HEK293T (cell line): ENCODE measurements around the gene PLEKHH1.

Experiments
- ARNT ChIP-seq: fragments of 450-650 bp; IDR thresholded peaks from 2 replicates; pipeline ENCODE4 v1.6.1; 2017; ENCODE audit warnings: mild to moderate bottlenecking
- CTBP1 ChIP-seq: fragments of 450-650 bp; IDR thresholded peaks from 2 replicates; pipeline ENCODE4 v1.6.1; 2016; ENCODE audit warnings: borderline replicate concordance
- FOXK2 ChIP-seq: fragments of 450-650 bp; IDR thresholded peaks from 2 replicates; pipeline ENCODE4 v1.6.1; 2016; ENCODE audit warnings: mild to moderate bottlenecking
- FOXM1 ChIP-seq: fragments of 450-650 bp; IDR thresholded peaks from 2 replicates; pipeline ENCODE4 v1.6.1; 2017; ENCODE audit warnings: mild to moderate bottlenecking, borderline replicate concordance
- PKNOX1 ChIP-seq: fragments of 450-650 bp; IDR thresholded peaks from 2 replicates; pipeline ENCODE4 v1.6.1; 2016
- SP1 ChIP-seq: fragments of 450-650 bp; IDR thresholded peaks from 2 replicates; pipeline ENCODE4 v1.6.1; 2017

DNA sequence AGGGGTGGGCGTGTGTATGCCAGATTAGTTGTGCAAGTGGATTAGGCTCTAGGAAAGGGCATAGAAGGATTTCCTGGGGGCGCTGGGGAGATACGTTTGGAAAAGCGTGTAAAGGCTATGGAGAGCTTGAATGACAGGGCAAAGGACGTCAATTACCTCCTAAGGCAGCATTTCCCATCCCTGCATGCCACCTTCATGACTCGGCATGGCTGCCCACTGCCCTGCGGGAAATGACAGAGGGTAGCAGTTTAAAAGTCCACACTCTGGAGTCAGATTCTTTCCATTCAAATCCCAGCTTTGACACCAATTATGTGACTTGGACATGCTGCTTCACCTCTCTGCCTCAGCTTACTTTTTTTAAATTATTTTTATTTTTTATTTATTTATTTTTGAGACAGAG is 29.8 kb upstream of the PLEKHH1 start:
- TF ChIP-seq FOXK2 (no peak), PKNOX1 (no peak), CTBP1 (no peak), FOXM1 (no peak), ARNT (no peak), SP1 (no peak)
